ENCODE measurements around the gene ZG16. TPM values are rescaled to one million over a fixed set of nuclear protein-coding genes. Genes with fewer than 3 reads are reported as not detected.
A peak's percentile ranks its signal among the peaks of the same experiment; 100 is the strongest.
"Not testable (repeated sequence)": the region's sequence is repeated elsewhere in the genome, so short reads cannot be mapped to it uniquely, and the experiment has no call there.

Gene ZG16
- total RNA-seq, 4 donors from 2014 or later: not detected

- WGBS, 2 donors: 73 to 77% methylated on average over 12 of the region's 12 CpGs
- no peaks in the 10 kb centered on the region for H3K27me3 ChIP-seq
- intact Hi-C loops (cut with DNase I): no loop called here
- H3K9me3 ChIP-seq: no peaks in the 10 kb centered on the region
- peak in 1 of 2 donors; percentile 38 for DNase-seq
- H3K36me3 ChIP-seq: no peaks in the 10 kb centered on the region
- no peak within 1 kb of the TSS for H3K27ac ChIP-seq
- H3K4me3 ChIP-seq (replicated peaks in 1 of 3): peak within 1 kb of the TSS in 1 of 3 donors; percentile 9
- TF ChIP-seq, protein P1, sequence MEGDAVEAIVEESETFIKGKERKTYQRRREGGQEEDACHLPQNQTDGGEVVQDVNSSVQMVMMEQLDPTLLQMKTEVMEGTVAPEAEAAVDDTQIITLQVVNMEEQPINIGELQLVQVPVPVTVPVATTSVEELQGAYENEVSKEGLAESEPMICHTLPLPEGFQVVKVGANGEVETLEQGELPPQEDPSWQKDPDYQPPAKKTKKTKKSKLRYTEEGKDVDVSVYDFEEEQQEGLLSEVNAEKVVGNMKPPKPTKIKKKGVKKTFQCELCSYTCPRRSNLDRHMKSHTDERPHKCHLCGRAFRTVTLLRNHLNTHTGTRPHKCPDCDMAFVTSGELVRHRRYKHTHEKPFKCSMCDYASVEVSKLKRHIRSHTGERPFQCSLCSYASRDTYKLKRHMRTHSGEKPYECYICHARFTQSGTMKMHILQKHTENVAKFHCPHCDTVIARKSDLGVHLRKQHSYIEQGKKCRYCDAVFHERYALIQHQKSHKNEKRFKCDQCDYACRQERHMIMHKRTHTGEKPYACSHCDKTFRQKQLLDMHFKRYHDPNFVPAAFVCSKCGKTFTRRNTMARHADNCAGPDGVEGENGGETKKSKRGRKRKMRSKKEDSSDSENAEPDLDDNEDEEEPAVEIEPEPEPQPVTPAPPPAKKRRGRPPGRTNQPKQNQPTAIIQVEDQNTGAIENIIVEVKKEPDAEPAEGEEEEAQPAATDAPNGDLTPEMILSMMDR (IDR thresholded peaks at IDR 0.05): no peak
- no peak for TF ChIP-seq POLR2A (IDR thresholded peaks at IDR 0.05)
- no peaks in the 10 kb centered on the region for H3K4me1 ChIP-seq
Observed at GRCh38 chr16:29745853-29746345, 32.2 kb upstream of the ZG16 start, which contains the start of gene C16orf54. Gene C16orf54 (minus strand): TSS chr16:29745990. CDS start chr16:29744951, 1,039 bp downstream.

DNA sequence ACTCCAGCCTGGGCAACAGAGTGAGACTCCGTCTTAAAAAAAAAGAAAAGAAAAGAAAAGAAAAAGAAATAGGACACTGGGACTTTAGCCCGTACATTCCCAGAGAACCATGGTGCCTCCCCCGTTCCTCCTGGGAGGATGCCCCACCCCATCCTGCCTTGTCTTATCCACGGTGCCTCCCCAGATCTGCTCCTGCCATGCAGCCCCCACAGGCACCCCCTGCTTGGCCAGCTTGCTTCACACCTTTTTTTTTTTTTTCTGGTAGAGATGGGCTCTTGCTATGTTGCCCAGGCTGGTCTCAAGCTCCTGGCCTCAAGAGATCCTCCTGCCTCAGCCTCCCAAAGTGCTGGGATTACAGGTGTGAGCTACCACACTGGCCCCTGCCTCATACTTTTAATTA lies 31.5 kb upstream of the ZG16 start:
- H3K36me3 ChIP-seq; intact Hi-C loops (cut with DNase I); DNase-seq; H3K4me1 ChIP-seq; H3K27ac ChIP-seq; H3K4me3 ChIP-seq (replicated peaks in 1 of 3); H3K9me3 ChIP-seq; H3K27me3 ChIP-seq: not testable (repeated sequence)
- WGBS, 2 donors: 65 to 76% methylated on average over 4 of the region's 4 CpGs

DNA sequence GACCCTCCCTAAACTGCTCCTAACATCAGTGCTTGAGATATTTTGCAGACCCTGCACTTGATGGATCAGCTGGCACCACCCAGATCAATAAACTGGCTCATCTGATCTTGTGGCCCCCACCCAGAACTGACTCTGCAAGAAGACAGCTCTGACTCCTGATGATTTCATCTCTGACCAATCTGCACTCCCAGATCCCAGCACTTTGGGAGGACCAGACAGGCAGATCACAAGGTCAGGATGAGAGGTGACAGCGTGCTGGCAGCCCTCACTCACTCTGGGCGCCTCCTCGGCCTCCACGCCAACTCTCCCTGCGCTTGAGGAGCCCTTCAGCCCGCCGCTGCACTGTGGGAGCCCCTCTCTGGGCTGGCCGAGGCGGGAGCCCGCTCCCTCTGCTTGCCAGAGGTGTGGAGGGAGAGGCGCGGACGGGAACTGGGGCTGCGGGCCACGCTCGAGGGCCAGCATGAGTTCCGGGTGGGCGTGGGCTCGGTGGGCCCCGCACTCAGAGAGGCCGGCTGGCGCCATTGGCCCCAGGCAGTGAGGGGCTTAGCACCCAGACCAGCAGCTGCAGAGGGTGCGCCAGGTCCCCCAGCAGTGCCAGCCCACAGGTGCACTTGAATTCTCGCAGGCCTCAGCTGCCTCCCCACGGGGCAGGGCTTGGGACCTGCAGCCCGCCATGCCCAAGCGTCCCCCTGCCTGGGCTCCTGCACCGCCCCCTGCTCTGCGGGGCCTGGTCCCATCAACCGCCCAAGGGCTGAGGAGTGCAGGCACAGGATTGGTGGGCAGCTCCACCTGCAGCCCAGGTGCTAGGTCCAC lies 29.9 kb upstream of the ZG16 start:
- Histone ChIP-seq H3K4me3 (replicated peaks in 1 of 3) (no peak overlapping the region), H3K27me3 (no peaks in the 10 kb centered on the region), H3K27ac (no peak overlapping the region), H3K9me3 (no peaks in the 10 kb centered on the region), H3K4me1 (no peaks in the 10 kb centered on the region), H3K36me3 (no peaks in the 10 kb centered on the region)
- no peak for DNase-seq
- 96 to 100% methylated on average over 7 to 22 of the region's 30 CpGs for WGBS, 2 donors
- intact Hi-C loops (cut with DNase I): no loop called here
- TF ChIP-seq, protein P1 (IDR thresholded peaks at IDR 0.05): no peak
- TF ChIP-seq POLR2A (IDR thresholded peaks at IDR 0.05): no peak

GRCh38 chr16:29748760-29749149 lies 29.3 kb upstream of the ZG16 start:
- H3K27ac ChIP-seq; intact Hi-C loops (cut with DNase I); H3K4me3 ChIP-seq (replicated peaks in 1 of 3); H3K27me3 ChIP-seq; H3K4me1 ChIP-seq; H3K36me3 ChIP-seq; DNase-seq; H3K9me3 ChIP-seq: not testable (repeated sequence)
- 88 to 92% methylated on average over 4 of the region's 4 CpGs for WGBS, 2 donors

DNA sequence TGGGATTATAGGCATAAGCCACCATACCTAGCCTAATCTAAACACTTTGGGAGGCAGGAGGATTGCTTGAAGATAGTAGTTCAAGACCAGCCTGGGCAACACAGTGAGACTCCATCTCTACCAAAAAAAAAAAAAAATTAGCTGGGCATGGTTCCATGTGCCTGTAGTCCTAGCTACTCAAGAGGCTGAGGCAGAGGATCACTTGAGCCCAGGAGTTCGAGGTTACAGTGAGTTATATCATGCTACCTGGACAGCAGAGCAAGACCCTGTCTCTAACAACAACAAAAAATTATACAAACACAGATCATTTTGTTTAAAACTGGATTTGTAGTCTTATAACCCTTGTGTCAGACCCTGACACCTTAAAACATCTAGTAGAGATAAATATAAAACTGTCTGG lies 24.5 kb upstream of the ZG16 start:
- H3K9me3 ChIP-seq: no peaks in the 10 kb centered on the region
- intact Hi-C loops (cut with DNase I): no loop called here
- 26% methylated on average over 1 of the region's 1 CpG for WGBS, 2 donors
- no peaks in the 10 kb centered on the region for H3K27me3 ChIP-seq
- H3K36me3 ChIP-seq: no peaks in the 10 kb centered on the region
- no peak overlapping the region for H3K4me3 ChIP-seq (replicated peaks in 1 of 3)
- peaks cover 27 to 33% of the 10 kb centered on the region in 2 donors for H3K4me1 ChIP-seq
- no peak for TF ChIP-seq POLR2A (IDR thresholded peaks at IDR 0.05)
- TF ChIP-seq, protein P1 (IDR thresholded peaks at IDR 0.05): no peak
- H3K27ac ChIP-seq: no peak overlapping the region
- DNase-seq: no peak

- H3K4me1 ChIP-seq: peaks cover 37 to 45% of the 10 kb centered on the region in 2 donors
- H3K27me3 ChIP-seq: no peaks in the 10 kb centered on the region
- no peaks in the 10 kb centered on the region for H3K36me3 ChIP-seq
- WGBS, 2 donors: 75 to 83% methylated on average over 1 of the region's 1 CpG
- H3K9me3 ChIP-seq: no peaks in the 10 kb centered on the region
- H3K4me3 ChIP-seq (replicated peaks in 1 of 3): no peak overlapping the region
- TF ChIP-seq, protein P1 (IDR thresholded peaks at IDR 0.05): no peak
- no peak for TF ChIP-seq POLR2A (IDR thresholded peaks at IDR 0.05)
- DNase-seq: peak in 1 of 2 donors; percentile 27
- intact Hi-C loops (cut with DNase I): no loop called here
- peak overlapping the region in 2 of 3 donors; percentile 69 to 78 for H3K27ac ChIP-seq
Observed at GRCh38 chr16:29756654-29757053, 21.4 kb upstream of the ZG16 start.

DNA sequence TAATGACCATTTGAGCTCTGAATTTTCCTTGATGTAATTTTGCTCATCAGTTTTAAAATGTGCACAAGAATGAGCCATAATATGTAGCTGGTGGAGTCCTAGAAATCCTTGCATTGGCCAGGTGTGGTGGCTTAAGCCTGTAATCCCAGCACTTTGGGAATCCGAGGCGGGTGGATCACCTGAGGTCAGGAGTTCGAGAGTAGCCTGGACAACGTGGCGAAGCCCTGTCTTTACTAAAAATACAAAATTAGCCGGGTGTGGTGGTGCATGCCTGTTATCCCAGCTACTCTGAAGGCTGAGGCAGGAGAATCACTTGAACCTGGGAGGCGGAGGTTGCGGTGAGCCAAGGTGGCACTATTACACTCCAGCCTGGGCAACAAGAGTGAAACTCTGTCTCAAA lies 21.0 kb upstream of the ZG16 start:
- DNase-seq: peak; percentile 33 to 44
- H3K9me3 ChIP-seq; H3K4me3 ChIP-seq (replicated peaks in 1 of 3); H3K27me3 ChIP-seq; intact Hi-C loops (cut with DNase I); H3K36me3 ChIP-seq: not testable (repeated sequence)
- H3K27ac ChIP-seq: peak overlapping the region; percentile 69 to 78 (median 78)
- H3K4me1 ChIP-seq: peaks cover 37 to 45% of the 10 kb centered on the region in 2 donors
- 48 to 54% methylated on average over 8 of the region's 8 CpGs for WGBS, 2 donors
